ENCODE results near the gene C4orf36.
A peak's percentile ranks its signal among the peaks of the same experiment; 100 is the strongest.

Gene C4orf36

GRCh38 chr4:86935853-86936733 lies 43.9 kb upstream of the C4orf36 start:
- TF ChIP-seq CTCF (IDR thresholded peaks at IDR 0.05; ENCODE audit: insufficient read depth, low read length, poor library complexity, severe bottlenecking) = peak; percentile 20
- Histone ChIP-seq H3K4me3 (replicated peaks; ENCODE audit: low read depth, low read length) (peak overlapping the region; percentile 98), H3K27me3 (replicated peaks; ENCODE audit: control insufficient read depth, insufficient read depth, low read length) (no peaks in the 10 kb centered on the region), H3K36me3 (ENCODE audit: control insufficient read depth, insufficient read depth, low read length) (no peaks in the 10 kb centered on the region)
- peak; percentile 86 for DNase-seq (ENCODE audit: extremely low read depth, insufficient read length)

DNA sequence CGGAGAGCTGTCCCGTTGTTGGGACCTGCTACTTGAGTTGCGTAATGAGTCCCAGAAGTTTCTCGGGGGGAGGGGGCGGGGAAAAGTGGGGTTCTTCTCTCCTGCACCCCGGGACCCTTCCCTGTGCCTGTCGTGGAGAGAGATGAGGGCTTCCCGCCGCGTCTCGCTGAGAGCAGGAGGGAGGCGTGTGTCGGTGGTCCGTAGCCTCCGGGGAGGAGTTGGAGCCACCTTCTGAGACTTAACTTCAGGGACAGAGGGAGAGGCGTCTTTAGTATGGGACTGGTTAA lies 43.3 kb upstream of the C4orf36 start:
- no peak for TF ChIP-seq CTCF (IDR thresholded peaks at IDR 0.05; ENCODE audit: insufficient read depth, low read length, poor library complexity, severe bottlenecking)
- Histone ChIP-seq H3K36me3 (ENCODE audit: control insufficient read depth, insufficient read depth, low read length) (no peaks in the 10 kb centered on the region), H3K4me3 (replicated peaks; ENCODE audit: low read depth, low read length) (peak overlapping the region; percentile 98), H3K27me3 (replicated peaks; ENCODE audit: control insufficient read depth, insufficient read depth, low read length) (no peaks in the 10 kb centered on the region)
- DNase-seq (ENCODE audit: extremely low read depth, insufficient read length) = no peak

- peak within 1 kb of the TSS; percentile 98 for H3K4me3 ChIP-seq (replicated peaks; ENCODE audit: low read depth, low read length)
- DNase-seq (ENCODE audit: extremely low read depth, insufficient read length) = peak; percentile 98
- H3K36me3 ChIP-seq (ENCODE audit: control insufficient read depth, insufficient read depth, low read length) = no peaks in the 10 kb centered on the region
- TF ChIP-seq CTCF (IDR thresholded peaks at IDR 0.05; ENCODE audit: insufficient read depth, low read length, poor library complexity, severe bottlenecking) = peak; percentile 29
- H3K27me3 ChIP-seq (replicated peaks; ENCODE audit: control insufficient read depth, insufficient read depth, low read length) = no peaks in the 10 kb centered on the region
Measured at GRCh38 chr4:86934771-86935565, 42.7 kb upstream of the C4orf36 start, which contains the start of gene AFF1. TSS of gene AFF1 (plus strand) at chr4:86935011. CDS start at chr4:86948534, 13,523 bp downstream.

DNA sequence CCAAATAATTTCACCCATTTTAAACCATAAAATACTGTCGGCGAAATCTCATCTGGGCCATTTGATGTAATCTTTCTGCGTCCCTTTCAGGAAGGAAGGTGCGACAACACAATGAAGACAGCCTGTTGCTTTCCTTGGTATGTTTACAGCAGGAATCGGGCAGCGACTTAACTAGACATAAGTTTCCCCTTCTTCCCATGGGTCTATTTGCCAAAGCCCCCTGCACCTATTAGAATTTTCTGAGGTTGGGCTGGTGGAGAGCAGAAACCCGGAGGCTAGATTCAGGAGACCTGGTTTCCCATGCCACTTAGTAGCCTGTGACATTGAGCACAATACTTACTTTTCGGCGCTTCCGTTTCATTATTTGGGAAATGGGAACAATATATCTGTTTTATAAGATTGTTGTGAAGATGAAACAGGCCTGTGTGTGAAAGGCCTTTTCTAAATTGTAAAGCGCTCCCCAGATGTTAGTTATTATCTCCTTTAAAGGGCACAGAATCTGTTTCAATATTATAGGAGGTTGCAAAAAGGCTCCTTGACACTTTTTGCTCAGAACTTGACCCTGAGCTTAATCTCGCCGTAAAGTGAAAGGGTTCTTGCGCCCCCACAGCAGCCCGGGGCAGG lies 42.0 kb upstream of the C4orf36 start:
- no peak for DNase-seq (ENCODE audit: extremely low read depth, insufficient read length)
- no peaks in the 10 kb centered on the region for H3K36me3 ChIP-seq (ENCODE audit: control insufficient read depth, insufficient read depth, low read length)

More for the DNA sequence above, 42.0 kb upstream of the C4orf36 start:
- no peak for TF ChIP-seq CTCF (IDR thresholded peaks at IDR 0.05; ENCODE audit: insufficient read depth, low read length, poor library complexity, severe bottlenecking)
- Histone ChIP-seq H3K27me3 (replicated peaks; ENCODE audit: control insufficient read depth, insufficient read depth, low read length) (no peaks in the 10 kb centered on the region), H3K4me3 (replicated peaks; ENCODE audit: low read depth, low read length) (peak overlapping the region; percentile 63)

Data from GM06990 (cell line).